NCI-H524 treated with DMSO at 0.1 percent for 48 hours (cell line): ENCODE results near the gene AOC3.
"Not testable (repeated sequence)": the region's sequence is repeated elsewhere in the genome, so short reads cannot be mapped to it uniquely, and the experiment has no call there.

ENCODE experiments used
- DNase-seq: peaks from one replicate; lab custom pipeline; 2025; lab: John Stamatoyannopoulos, UW

Gene AOC3

DNA sequence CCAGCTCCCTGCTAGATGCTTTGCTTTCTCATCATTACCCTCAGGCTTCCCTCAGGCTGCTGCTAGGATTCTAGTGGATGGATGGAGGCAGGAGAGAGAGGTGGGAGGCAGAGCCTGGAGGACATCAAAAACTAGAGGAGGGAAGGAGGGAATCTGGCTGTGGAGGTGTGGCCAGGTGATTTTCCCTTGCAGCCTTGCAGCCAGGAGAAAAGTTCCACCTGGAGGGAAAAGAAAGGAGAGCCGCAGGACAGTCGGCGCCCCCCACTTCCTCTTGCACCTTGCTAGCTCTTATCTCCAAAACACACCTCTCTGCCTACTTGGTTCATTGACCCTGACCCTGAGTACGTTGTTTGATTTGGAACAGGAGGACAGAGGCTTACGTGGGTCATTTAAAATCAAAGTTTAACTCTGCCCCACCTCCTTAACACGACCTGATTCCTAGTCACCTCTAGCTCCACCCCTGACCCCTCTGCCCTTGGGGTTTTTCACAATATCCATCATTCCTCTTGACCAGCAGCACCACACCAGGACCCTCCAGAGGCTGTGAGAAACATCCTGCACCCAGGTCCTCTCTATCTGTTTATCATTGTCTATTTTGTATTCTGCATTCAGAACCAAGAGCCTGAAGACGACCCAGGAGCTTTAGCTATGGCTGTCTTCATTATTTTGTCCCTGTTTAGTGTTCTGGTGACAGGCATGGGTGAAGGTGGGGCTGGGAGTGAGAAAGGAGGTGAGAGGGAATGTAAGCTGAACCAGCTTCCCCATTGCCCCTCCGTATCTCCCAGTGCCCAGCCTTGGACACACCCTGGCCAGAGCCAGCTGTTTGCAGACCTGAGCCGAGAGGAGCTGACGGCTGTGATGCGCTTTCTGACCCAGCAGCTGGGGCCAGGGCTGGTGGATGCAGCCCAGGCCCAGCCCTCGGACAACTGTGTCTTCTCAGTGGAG, 15.9 kb downstream of the AOC3 start:
- DNase-seq, result no peak

DNA sequence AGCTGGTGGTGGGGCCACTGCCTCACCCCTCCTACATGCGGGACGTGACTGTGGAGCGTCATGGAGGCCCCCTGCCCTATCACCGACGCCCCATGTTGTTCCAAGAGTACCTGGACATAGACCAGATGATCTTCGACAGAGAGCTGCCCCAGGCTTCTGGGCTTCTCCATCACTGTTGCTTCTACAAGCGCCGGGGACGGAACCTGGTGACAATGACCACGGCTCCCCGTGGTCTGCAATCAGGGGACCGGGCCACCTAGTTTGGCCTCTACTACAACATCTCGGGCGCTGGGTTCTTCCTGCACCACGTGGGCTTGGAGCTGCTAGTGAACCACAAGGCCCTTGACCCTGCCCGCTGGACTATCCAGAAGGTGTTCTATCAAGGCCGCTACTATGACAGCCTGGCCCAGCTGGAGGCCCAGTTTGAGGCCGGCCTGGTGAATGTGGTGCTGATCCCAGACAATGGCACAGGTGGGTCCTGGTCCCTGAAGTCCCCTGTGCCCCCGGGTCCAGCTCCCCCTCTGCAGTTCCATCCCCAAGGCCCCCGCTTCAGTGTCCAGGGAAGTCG, 16.8 kb downstream of the AOC3 start:
- DNase-seq, result not testable (repeated sequence)

GRCh38 chr17:42868338-42868737, 17.3 kb downstream of the AOC3 start:
- no peak for DNase-seq

- no peak for DNase-seq
Measured at GRCh38 chr17:42871647-42872046, 20.6 kb downstream of the AOC3 start.

GRCh38 chr17:42872251-42872965, 21.4 kb downstream of the AOC3 start:
- DNase-seq, result no peak

DNA sequence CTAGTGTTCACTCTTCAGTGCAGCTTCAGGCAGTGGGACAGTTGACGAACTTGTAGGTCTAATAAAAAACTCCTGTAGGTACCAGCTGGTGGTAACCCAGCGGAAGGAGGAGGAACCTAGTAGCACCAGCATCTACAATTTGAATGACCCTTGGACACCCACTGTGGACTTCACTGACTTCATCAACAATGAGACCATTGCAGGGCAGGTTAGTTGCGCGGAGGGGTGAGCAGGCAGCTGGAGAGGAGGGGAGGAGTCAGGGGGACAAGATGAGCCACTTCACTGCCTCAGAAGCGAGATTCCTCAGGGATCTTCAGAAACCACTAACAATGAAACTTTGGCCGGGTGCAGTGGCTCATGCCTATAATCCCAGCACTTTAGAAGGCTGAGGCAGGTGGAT, 22.3 kb downstream of the AOC3 start:
- no peak for DNase-seq

DNA sequence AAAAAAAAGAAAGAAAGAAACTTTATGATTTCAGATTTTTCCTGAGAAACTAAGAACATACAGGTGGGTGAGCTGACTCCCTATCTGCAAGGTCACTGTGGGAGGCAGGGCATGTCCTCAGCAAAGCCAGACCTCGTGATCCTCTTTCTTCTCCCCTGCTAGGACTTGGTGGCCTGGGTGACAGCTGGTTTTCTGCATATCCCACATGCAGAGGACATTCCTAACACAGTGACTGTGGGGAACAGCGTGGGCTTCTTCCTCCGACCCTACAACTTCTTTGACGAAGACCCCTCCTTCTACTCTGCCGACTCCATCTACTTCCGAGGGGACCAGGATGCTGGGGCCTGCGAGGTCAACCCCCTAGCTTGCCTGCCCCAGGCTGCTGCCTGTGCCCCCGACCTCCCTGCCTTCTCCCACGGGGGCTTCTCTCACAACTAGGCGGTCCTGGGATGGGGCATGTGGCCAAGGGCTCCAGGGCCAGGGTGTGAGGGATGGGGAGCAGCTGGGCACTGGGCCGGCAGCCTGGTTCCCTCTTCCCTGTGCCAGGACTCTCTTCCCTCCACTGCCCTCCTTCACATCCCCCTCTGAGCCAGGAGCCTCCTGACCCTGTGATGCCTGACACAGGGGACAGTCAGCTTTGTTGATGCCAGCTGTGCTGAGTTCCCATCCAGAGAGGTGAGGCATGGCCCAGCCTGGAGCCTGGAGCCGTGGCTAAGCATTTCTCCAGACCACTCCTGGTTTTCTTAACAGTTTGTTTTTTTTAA, 23.1 kb downstream of the AOC3 start:
- not testable (repeated sequence) for DNase-seq

DNA sequence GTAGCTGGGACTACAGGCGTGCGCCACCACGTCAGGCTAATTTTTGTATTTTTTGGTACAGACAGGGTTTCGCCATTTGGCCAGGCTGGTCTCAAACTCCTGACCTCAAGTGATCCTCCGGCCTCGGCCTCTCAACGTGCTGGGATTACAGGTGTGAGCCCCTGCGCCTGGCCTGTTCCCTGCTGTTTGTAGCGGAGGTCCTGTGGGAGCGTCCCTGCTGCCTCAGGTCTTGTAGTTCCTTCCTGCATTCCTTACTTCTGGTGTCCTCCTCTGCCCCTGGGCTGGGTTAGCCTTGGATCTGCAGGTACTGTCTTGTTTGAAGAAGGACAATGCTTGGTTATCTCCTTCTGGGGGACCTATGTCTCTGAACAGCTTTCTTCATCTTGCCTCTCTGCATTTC, 26.0 kb downstream of the AOC3 start:
- DNase-seq, result no peak

DNA sequence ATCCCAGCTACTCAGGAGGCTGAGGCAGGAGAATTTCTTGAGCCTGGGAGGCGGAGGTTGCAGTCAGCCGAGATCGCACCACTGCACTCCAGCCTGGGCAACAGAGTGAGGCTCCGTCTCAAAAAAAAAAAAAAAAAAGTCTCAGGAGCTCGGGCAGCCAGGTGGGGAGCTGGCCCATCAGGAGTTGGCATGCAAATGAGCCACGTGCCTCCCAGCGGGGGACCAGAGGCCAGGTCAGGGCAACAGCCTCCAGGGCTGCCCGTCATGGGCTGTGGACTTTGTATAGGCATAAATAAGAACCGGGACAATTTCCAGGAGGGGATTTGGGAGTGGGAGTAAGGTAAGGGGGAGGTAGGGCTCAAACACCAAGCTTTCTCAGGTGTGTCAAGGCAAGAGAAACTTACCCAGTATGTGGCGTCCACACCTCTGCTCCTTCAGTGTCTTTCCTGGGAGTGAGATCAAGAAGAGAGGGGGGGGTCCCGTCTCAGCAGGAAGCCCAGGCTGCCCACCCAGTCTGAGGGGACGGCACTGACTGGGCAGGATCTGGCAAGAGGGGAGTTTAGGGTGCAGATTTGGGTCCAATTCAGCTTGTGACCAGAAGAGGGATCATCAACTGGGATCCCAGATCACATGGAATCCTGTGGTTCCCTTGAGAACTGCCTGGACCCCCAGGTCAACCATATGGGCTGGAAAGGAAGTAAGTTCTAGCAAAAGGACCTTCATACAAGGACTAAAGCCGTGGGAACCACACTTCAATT, 27.3 kb downstream of the AOC3 start:
- DNase-seq, result no peak

DNA sequence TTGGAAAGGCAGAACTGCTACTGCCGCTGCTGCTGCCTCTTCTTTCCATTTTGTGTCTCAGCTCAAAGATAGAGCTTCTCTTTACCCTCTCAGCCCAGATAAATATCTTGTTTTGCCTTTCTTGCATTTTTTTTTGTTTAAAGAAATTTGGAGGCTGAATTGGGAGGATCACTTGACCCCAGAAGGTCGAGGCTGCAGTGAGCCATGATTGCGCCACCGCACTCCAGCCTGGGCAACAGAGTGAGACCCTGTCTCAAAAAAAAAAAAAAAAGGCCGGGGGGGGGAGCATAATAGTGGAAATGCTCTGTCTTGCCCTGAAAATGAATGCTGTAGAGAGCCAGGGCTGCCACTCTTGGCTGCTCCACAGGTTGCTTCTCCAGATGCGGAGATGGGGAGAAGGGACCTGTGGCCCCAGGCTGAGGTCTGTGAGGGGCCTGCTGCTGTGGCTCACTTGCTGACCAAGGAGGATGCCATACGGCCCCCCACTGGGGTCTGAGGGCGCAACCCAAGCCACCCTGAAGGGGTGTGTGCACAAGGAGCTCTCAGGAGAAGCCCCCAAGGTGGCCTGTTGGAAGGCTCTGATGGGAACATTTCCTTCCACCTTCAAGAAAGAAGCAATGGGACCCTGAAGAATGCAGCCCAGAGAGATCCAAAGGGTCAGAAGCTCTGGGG, 28.1 kb downstream of the AOC3 start:
- DNase-seq, result no peak

- no peak for DNase-seq
Measured at GRCh38 chr17:42879596-42879985, 28.6 kb downstream of the AOC3 start.

DNA sequence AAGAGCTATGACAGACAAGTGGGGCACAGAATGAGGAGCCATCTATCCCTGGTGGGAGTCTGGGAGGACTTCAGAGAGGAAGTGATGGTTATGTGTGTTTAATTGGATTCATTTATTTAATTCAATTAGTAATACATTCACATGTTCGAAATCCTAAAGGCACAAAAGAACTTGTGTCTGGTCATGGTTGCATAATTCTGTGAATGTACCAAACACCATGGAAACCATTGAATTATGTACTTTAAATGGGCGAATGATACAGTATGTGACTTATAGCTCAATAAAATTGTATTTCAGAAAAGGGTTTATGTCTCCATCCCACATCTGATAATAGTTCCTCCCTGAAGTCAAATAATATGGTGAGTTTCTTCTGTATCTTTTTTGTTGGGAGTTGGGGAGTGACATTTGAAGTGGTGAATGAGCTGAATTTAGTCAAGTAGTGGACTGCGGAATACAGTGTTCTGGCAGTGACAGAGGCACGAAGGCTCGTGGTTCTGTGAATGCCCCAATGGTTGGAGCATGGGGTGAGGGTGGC, 29.8 kb downstream of the AOC3 start:
- no peak for DNase-seq

- not testable (repeated sequence) for DNase-seq
Measured at GRCh38 chr17:42881706-42882105, 30.7 kb downstream of the AOC3 start.

- DNase-seq, result no peak
Measured at GRCh38 chr17:42882166-42882565, 31.2 kb downstream of the AOC3 start.

- DNase-seq, result no peak
Measured at GRCh38 chr17:42883802-42884558, 33.0 kb downstream of the AOC3 start.

- not testable (repeated sequence) for DNase-seq
Measured at GRCh38 chr17:42885806-42886205, 34.8 kb downstream of the AOC3 start.

DNA sequence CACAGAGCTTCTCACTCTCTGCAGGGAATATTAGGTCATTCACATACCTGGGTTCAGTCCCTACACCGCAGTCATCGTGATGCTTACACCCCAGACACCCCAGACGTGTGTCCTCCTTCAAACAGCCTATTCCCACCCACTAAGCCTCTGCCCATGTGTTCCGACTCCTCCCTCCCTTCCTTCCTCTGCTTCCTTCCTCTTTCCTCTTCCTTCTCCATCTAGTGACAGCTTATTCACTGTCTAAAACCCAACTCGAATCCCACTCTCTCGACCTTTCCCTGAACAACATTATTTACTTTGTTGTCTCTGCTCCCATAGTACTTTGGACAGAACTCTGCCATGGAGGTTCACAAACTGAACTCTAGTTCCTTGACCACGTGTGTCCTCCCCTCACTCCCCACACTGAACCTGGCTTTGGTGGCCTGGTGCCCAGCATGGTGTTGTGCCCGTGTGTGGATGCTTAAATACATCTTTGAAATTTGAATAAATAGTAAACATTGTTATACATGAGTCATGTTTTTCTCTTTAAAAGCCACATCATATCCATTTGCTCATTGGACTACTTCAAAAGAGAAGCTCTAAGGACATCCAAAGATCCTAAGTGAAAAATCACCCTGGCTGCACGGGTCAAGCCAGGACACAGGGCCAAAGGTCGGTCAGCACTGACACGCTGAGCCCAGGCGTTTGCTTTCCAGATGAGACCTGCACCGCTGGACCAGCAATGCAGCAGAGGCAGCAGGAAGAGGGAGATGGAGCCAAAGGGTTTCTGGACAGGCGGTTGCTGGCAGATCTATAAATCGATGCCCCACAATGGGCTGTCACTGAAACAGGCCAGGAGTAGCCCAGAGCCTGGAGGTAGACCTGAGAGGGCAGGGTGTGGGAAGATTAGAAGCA, 35.5 kb downstream of the AOC3 start:
- DNase-seq, result no peak

DNA sequence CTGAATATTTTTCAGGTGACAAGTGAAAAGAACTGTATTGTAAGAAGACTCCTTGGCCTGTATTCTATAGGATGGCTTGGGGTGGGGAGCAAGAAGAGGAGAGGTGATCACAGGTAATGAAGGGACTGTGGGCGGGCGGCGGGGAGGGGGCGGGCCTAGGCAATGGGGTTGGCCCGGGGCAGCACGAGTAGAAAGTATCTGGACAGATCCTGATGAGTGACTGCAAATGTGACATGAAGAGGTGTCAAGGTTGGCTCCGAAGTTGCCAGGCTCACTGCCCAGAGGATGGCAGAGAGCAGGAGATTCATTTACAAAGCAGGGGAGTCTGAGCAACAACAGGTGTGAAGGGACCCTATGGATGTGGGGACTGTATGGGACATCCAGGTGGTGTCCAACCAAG, 38.8 kb downstream of the AOC3 start:
- DNase-seq, result no peak
